SK-N-SH (cell line): ENCODE data around the gene NTSR2. TPM values are rescaled to one million over a fixed set of nuclear protein-coding genes. Genes with fewer than 3 reads are reported as not detected.

Experiments
- CTCF ChIA-PET: fragments of 300-600, 350-600 bp; formaldehyde crosslinking; extraction: SDS; loops from one replicate; lab custom pipeline; 2021; lab: Yijun Ruan, JAX
- POLR2A ChIA-PET: fragments of 350-600 bp; sonication (Branson Sonifier 250); formaldehyde crosslinking; extraction: SDS; loops from one replicate; lab custom pipeline; 2020; ENCODE audit warnings: antibody characterized with exemption, inconsistent platforms; lab: Yijun Ruan, JAX
- DNase-seq: peaks from one replicate; pipeline ENCODE4 v3.0.0; 2012
- H2AFZ ChIP-seq: fragments of 200-600 bp; sonication (generic); 2 replicates; pipeline ENCODE4 v1.8.1; 2016; ENCODE audit warnings: antibody characterized with exemption, mild to moderate bottlenecking, low read depth
- H3F3A ChIP-seq: fragments of 200-600 bp; sonication (generic); replicated peaks from 2 replicates; pipeline ENCODE3; 2016; ENCODE audit warnings: antibody characterized with exemption, mild to moderate bottlenecking; ENCODE audit not compliant: insufficient read depth
- H3K27ac ChIP-seq, 2 experiments: fragments of 200-500 bp in 1 of 2; fragments of 200-600 bp in 1 of 2; sonication (Bioruptor generic) in 1 of 2; sonication (generic), shearing (Covaris generic) in 1 of 2; 2 replicates each; pipeline versions ENCODE4 v1.5.1 to v1.6.1; 2014 to 2016; ENCODE audit warnings: low read depth in 2 of 2, inconsistent platforms in 1 of 2, low read length in 1 of 2, mild to moderate bottlenecking in 1 of 2, mixed read lengths in 1 of 2
- H3K27me3 ChIP-seq: fragments of 200-600 bp; sonication (generic), shearing (Covaris generic); 2 replicates; pipeline ENCODE4 v1.6.1; 2016; ENCODE audit warnings: mixed run types; ENCODE audit not compliant: insufficient read depth
- H3K36me3 ChIP-seq, 2 experiments: fragments of 200-500 bp in 1 of 2; fragments of 200-600 bp in 1 of 2; sonication (Bioruptor generic) in 1 of 2; sonication (generic) in 1 of 2; replicated peaks in 1 of 2; 2 replicates each; pipeline versions ENCODE3 to v1.5.1; 2014 to 2016; ENCODE audit warnings: low read length in 1 of 2, mild to moderate bottlenecking in 1 of 2; ENCODE audit not compliant: insufficient read depth in 2 of 2, control insufficient read depth in 1 of 2
- H3K4me1 ChIP-seq, 2 experiments: fragments of 200-500 bp in 1 of 2; fragments of 200-600 bp in 1 of 2; sonication (Bioruptor generic) in 1 of 2; sonication (generic), shearing (Covaris generic) in 1 of 2; 2 replicates each; pipeline versions ENCODE4 v1.5.1 to v1.6.1; 2014 to 2016; ENCODE audit warnings: low read depth in 1 of 2, low read length in 1 of 2, mixed run types in 1 of 2; ENCODE audit not compliant: insufficient read depth in 2 of 2, control insufficient read depth in 1 of 2
- H3K4me2 ChIP-seq: fragments of 200-600 bp; sonication (generic), shearing (Covaris generic); 2 replicates; pipeline ENCODE4 v1.6.1; 2017; ENCODE audit warnings: mixed run types
- H3K4me3 ChIP-seq, 2 experiments: fragments of 200-500 bp in 1 of 2; fragments of 200-600 bp in 1 of 2; sonication (Bioruptor generic) in 1 of 2; sonication (generic), shearing (Covaris generic) in 1 of 2; 2 replicates each; pipeline versions ENCODE4 v1.5.1 to v1.8.1; 2014 to 2016; ENCODE audit warnings: low read depth in 2 of 2, inconsistent platforms in 1 of 2, low read length in 1 of 2, mild to moderate bottlenecking in 1 of 2, mixed read lengths in 1 of 2, moderate library complexity in 1 of 2
- H3K79me2 ChIP-seq: fragments of 200-600 bp; sonication (generic); 2 replicates; pipeline ENCODE4 v1.8.1; 2017; ENCODE audit warnings: mild to moderate bottlenecking; ENCODE audit not compliant: insufficient read depth
- H3K9ac ChIP-seq: fragments of 200-600 bp; sonication (generic); 2 replicates; pipeline ENCODE4 v1.6.1; 2017; ENCODE audit warnings: mixed run types
- H3K9me2 ChIP-seq: fragments of 200-600 bp; sonication (generic); 2 replicates; pipeline ENCODE4 v1.6.1; 2017; ENCODE audit warnings: mixed run types
- H3K9me3 ChIP-seq: fragments of 200-600 bp; sonication (generic); 2 replicates; pipeline ENCODE4 v1.6.1; 2017; ENCODE audit warnings: mixed run types, mild to moderate bottlenecking, moderate library complexity
- H4K20me1 ChIP-seq: fragments of 200-600 bp; sonication (generic); 2 replicates; pipeline ENCODE4 v1.6.1; 2017; ENCODE audit warnings: mild to moderate bottlenecking, mixed run types; ENCODE audit not compliant: insufficient read depth
- CHD2 ChIP-seq: fragments of 150-350 bp; IDR thresholded peaks from 2 replicates; pipeline ENCODE4 v1.6.1; 2018; ENCODE audit warnings: low read length; ENCODE audit not compliant: partially characterized antibody
- ELF1 ChIP-seq: IDR thresholded peaks from 2 replicates; pipeline ENCODE4 v1.4.0; 2012
- EZH2phosphoT487 ChIP-seq: fragments of 200-600 bp; sonication (generic); IDR thresholded peaks from 2 replicates; pipeline ENCODE4 v1.6.1; 2017; ENCODE audit warnings: low read depth, mixed run types, mild to moderate bottlenecking, antibody characterized with exemption, moderate library complexity, borderline replicate concordance
- FOXM1 ChIP-seq: IDR thresholded peaks from 2 replicates; pipeline ENCODE4 v1.4.0; 2012; ENCODE audit warnings: low read depth, mild to moderate bottlenecking
- GABPA ChIP-seq: IDR thresholded peaks from 2 replicates; pipeline ENCODE4 v1.4.0; 2012; ENCODE audit warnings: low read depth, mild to moderate bottlenecking
- MEF2A ChIP-seq: IDR thresholded peaks from 2 replicates; pipeline ENCODE4 v1.4.0; 2012; ENCODE audit warnings: low read depth, borderline replicate concordance
- MXI1 ChIP-seq: IDR thresholded peaks from 2 replicates; pipeline ENCODE4 v1.6.1; 2012; ENCODE audit warnings: mild to moderate bottlenecking, low read depth, low read length, improper control_type of control experiment
- POLR2AphosphoS5 ChIP-seq: IDR thresholded peaks from 2 replicates; pipeline ENCODE4 v1.6.1; 2012; ENCODE audit warnings: low read depth, low read length
- RAD21 ChIP-seq: IDR thresholded peaks from 2 replicates; pipeline ENCODE4 v1.6.1; 2012; ENCODE audit warnings: mild to moderate bottlenecking, low read length
- RXRA ChIP-seq: IDR thresholded peaks from 2 replicates; pipeline ENCODE4 v1.4.0; 2012; ENCODE audit warnings: low read depth, mild to moderate bottlenecking, borderline replicate concordance
- SMC3 ChIP-seq: IDR thresholded peaks from 2 replicates; pipeline ENCODE4 v1.6.1; 2012; ENCODE audit warnings: low read depth, low read length, improper control_type of control experiment
- TAF1 ChIP-seq: IDR thresholded peaks from 2 replicates; pipeline ENCODE4 v1.6.1; 2012; ENCODE audit warnings: low read depth, mild to moderate bottlenecking, low read length, moderate library complexity, borderline replicate concordance
- YY1 ChIP-seq: IDR thresholded peaks from 2 replicates; pipeline ENCODE4 v1.4.0; 2012; ENCODE audit warnings: low read depth, mild to moderate bottlenecking
- WGBS: methylation state at CpG from one replicate; pipeline ENCODE4 v1.1.6; 2017; ENCODE audit warnings: low lambda C conversion rate; 5-methylcytosine and 5-hydroxymethylcytosine counted together
- polyA plus RNA-seq, 3 experiments: library from polyadenylated mRNA; depleted of rRNA; stranded (reverse); fragments of >200 nt; gene quantifications; 2 replicates each; pipeline ENCODE4 v1.2.3, GENCODE V29; 2012
- TF ChIP-seq, protein P1 (sequence below): fragments of 200-600 bp; sonication (generic); IDR thresholded peaks from 2 replicates; pipeline ENCODE4 v1.6.1; 2017; ENCODE audit warnings: antibody characterized with exemption, mild to moderate bottlenecking, moderate library complexity
- TF ChIP-seq, protein P2 (sequence below): IDR thresholded peaks from 2 replicates; pipeline ENCODE4 v1.4.0; 2012; ENCODE audit warnings: low read depth, borderline replicate concordance
- TF ChIP-seq, protein P3 (sequence below): fragments of 150-350 bp; IDR thresholded peaks from 2 replicates; pipeline ENCODE4 v1.6.1; 2016; ENCODE audit warnings: mild to moderate bottlenecking, low read depth, low read length
- TF ChIP-seq, protein P4 (sequence below): IDR thresholded peaks from 2 replicates; pipeline ENCODE4 v1.4.0; 2012; ENCODE audit warnings: low read depth, borderline replicate concordance

NTSR2 gene
- polyA plus RNA-seq, 1 of the 3 experiments (the other 2 are of a cell fraction): not detected

DNA sequence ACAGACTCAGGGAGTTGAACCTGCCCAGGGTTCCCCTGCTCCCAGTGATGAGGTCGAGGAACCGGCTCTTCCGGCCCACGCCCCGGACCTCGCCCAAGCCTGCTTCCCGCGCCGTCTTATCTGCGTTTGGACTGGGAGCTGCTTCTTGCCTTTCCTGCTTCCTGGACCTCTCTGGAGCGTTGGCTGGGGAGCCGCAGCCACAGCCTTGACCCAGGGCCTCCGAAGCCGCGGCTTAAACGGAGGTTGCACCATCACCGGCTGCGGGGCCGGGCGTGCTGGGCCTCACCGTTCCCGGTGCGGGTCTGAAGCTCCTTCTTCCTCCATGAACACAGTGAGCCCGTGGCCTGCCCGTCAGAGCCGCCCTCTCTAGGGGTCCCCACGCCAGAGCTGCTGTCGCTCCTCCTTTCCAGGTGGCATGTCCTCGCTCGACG lies 13.3 kb downstream of the NTSR2 start:
- Histone ChIP-seq H3K36me3 (no peaks in the 10 kb centered on the region), H3K4me1 (no peaks in the 10 kb centered on the region; a peak in 1 of 4 replicates), H4K20me1 (no peaks in the 10 kb centered on the region), H3F3A (no peaks in the 10 kb centered on the region), H3K9me2 (no peaks in the 10 kb centered on the region), H2AFZ (no peak overlapping the region), H3K9ac (no peak overlapping the region), H3K9me3 (no peaks in the 10 kb centered on the region), H3K79me2 (no peaks in the 10 kb centered on the region), H3K4me3 (no peak overlapping the region), H3K27me3 (no peaks in the 10 kb centered on the region; the same call in 1 of the 2 replicates), H3K27ac (no peak overlapping the region), H3K4me2 (no peak overlapping the region)
- ChIA-PET POLR2A (no interaction called here), CTCF (interaction anchor here (0.6 to 2.1 kb wide), 7 partner anchors 18 to 128 kb away, joined by 3 to 5 read pairs (median 4); no protein-coding TSS in a partner anchor)
- no peak for TF ChIP-seq YY1
- TF ChIP-seq POLR2AphosphoS5: no peak
- TF ChIP-seq, protein P1, sequence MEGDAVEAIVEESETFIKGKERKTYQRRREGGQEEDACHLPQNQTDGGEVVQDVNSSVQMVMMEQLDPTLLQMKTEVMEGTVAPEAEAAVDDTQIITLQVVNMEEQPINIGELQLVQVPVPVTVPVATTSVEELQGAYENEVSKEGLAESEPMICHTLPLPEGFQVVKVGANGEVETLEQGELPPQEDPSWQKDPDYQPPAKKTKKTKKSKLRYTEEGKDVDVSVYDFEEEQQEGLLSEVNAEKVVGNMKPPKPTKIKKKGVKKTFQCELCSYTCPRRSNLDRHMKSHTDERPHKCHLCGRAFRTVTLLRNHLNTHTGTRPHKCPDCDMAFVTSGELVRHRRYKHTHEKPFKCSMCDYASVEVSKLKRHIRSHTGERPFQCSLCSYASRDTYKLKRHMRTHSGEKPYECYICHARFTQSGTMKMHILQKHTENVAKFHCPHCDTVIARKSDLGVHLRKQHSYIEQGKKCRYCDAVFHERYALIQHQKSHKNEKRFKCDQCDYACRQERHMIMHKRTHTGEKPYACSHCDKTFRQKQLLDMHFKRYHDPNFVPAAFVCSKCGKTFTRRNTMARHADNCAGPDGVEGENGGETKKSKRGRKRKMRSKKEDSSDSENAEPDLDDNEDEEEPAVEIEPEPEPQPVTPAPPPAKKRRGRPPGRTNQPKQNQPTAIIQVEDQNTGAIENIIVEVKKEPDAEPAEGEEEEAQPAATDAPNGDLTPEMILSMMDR: no peak
- TF ChIP-seq MXI1: no peak
- no peak for TF ChIP-seq FOXM1
- TF ChIP-seq, protein P2, sequence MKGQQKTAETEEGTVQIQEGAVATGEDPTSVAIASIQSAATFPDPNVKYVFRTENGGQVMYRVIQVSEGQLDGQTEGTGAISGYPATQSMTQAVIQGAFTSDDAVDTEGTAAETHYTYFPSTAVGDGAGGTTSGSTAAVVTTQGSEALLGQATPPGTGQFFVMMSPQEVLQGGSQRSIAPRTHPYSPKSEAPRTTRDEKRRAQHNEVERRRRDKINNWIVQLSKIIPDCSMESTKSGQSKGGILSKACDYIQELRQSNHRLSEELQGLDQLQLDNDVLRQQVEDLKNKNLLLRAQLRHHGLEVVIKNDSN: no peak
- no peak for TF ChIP-seq SMC3
- no peak for TF ChIP-seq MEF2A
- no peak for TF ChIP-seq CHD2
- TF ChIP-seq RAD21: no peak
- no peak for TF ChIP-seq TAF1
- no peak for TF ChIP-seq EZH2phosphoT487
- no peak for TF ChIP-seq ELF1
- TF ChIP-seq, protein P3, sequence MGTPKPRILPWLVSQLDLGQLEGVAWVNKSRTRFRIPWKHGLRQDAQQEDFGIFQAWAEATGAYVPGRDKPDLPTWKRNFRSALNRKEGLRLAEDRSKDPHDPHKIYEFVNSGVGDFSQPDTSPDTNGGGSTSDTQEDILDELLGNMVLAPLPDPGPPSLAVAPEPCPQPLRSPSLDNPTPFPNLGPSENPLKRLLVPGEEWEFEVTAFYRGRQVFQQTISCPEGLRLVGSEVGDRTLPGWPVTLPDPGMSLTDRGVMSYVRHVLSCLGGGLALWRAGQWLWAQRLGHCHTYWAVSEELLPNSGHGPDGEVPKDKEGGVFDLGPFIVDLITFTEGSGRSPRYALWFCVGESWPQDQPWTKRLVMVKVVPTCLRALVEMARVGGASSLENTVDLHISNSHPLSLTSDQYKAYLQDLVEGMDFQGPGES: no peak
- TF ChIP-seq RXRA: no peak
- TF ChIP-seq, protein P4, sequence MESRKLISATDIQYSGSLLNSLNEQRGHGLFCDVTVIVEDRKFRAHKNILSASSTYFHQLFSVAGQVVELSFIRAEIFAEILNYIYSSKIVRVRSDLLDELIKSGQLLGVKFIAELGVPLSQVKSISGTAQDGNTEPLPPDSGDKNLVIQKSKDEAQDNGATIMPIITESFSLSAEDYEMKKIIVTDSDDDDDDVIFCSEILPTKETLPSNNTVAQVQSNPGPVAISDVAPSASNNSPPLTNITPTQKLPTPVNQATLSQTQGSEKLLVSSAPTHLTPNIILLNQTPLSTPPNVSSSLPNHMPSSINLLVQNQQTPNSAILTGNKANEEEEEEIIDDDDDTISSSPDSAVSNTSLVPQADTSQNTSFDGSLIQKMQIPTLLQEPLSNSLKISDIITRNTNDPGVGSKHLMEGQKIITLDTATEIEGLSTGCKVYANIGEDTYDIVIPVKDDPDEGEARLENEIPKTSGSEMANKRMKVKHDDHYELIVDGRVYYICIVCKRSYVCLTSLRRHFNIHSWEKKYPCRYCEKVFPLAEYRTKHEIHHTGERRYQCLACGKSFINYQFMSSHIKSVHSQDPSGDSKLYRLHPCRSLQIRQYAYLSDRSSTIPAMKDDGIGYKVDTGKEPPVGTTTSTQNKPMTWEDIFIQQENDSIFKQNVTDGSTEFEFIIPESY: no peak
- TF ChIP-seq GABPA: no peak
- no peak for DNase-seq
- 80% methylated on average over 28 of the region's 31 CpGs for WGBS
